Activated T-cell treated with anti-CD3 and anti-CD28 coated beads, Interleukin-2, amount 50 U/mL, for 1 hour (primary cell): ENCODE results near the gene USP6.
"Not testable (repeated sequence)": the region's sequence is repeated elsewhere in the genome, so short reads cannot be mapped to it uniquely, and the experiment has no call there.

Experiments used
- DNase-seq: peaks from one replicate; pipeline ENCODE4 v3.0.0-alpha.2; 2020

Gene USP6

GRCh38 chr17:5122586-5123342 lies 6.9 kb downstream of the USP6 start:
- no peak for DNase-seq

GRCh38 chr17:5123343-5124124 lies 7.7 kb downstream of the USP6 start:
- no peak for DNase-seq

GRCh38 chr17:5124125-5124760 lies 8.4 kb downstream of the USP6 start:
- not testable (repeated sequence) for DNase-seq

GRCh38 chr17:5124896-5125295 lies 9.1 kb downstream of the USP6 start:
- not testable (repeated sequence) for DNase-seq

- no peak for DNase-seq
Measured at GRCh38 chr17:5126719-5127488, 11.1 kb downstream of the USP6 start.

GRCh38 chr17:5127910-5128309 lies 12.1 kb downstream of the USP6 start:
- no peak for DNase-seq

GRCh38 chr17:5128387-5128786 lies 12.6 kb downstream of the USP6 start:
- DNase-seq, result not testable (repeated sequence)

GRCh38 chr17:5128905-5129535 lies 13.2 kb downstream of the USP6 start:
- no peak for DNase-seq

- DNase-seq, result not testable (repeated sequence)
Measured at GRCh38 chr17:5129770-5130169, 13.9 kb downstream of the USP6 start.

- not testable (repeated sequence) for DNase-seq
Measured at GRCh38 chr17:5130261-5130660, 14.4 kb downstream of the USP6 start.

- DNase-seq, result not testable (repeated sequence)
Measured at GRCh38 chr17:5130687-5131086, 14.9 kb downstream of the USP6 start.

- no peak for DNase-seq
Measured at GRCh38 chr17:5131146-5131715, 15.4 kb downstream of the USP6 start.

- DNase-seq, result not testable (repeated sequence)
Measured at GRCh38 chr17:5131799-5132502, 16.1 kb downstream of the USP6 start.

- DNase-seq, result not testable (repeated sequence)
Measured at GRCh38 chr17:5132503-5133225, 16.8 kb downstream of the USP6 start.

GRCh38 chr17:5133311-5133710 lies 17.5 kb downstream of the USP6 start:
- no peak for DNase-seq

GRCh38 chr17:5133961-5134360 lies 18.1 kb downstream of the USP6 start:
- not testable (repeated sequence) for DNase-seq

- DNase-seq, result not testable (repeated sequence)
Measured at GRCh38 chr17:5134571-5134970, 18.7 kb downstream of the USP6 start.

- DNase-seq, result not testable (repeated sequence)
Measured at GRCh38 chr17:5135131-5135712, 19.4 kb downstream of the USP6 start.

- DNase-seq, result no peak
Measured at GRCh38 chr17:5135726-5136579, 20.1 kb downstream of the USP6 start.
